H1 (cell line): Measurements from ENCODE around the gene AKIRIN1. TPM values are rescaled to one million over a fixed set of nuclear protein-coding genes. Genes with fewer than 3 reads are reported as not detected.

ENCODE experiments used
- EP300 ChIP-seq, 2 experiments: IDR thresholded peaks; 1 replicate in 1 of 2; 2 replicates in 1 of 2; pipeline ENCODE4 v1.6.1; 2011 to 2012; ENCODE audit warnings: low read depth in 2 of 2, low read length in 2 of 2, mild to moderate bottlenecking in 2 of 2, borderline replicate concordance in 1 of 2, inconsistent platforms in 1 of 2, moderate library complexity in 1 of 2
- PHF8 ChIP-seq: fragments of 200-600 bp; sonication (generic); conservative IDR thresholded peaks from 2 replicates; pipeline ENCODE4 v1.7.1; 2012; ENCODE audit warnings: low read depth, mild to moderate bottlenecking, inconsistent platforms, low read length, moderate library complexity
- polyA plus RNA-seq, 7 experiments: library from polyadenylated mRNA; depleted of rRNA in 3 of 7; stranded (reverse) in 5 of 7; unstranded in 2 of 7; fragments of >200 nt in 5 of 7; fragments of 200-250 nt in 2 of 7; gene quantifications; 1 replicate in 5 of 7; 2 replicates in 1 of 7; 4 replicates in 1 of 7; pipeline versions ENCODE4 v1.2.1 to v1.2.3, GENCODE V29; 2011 to 2013; ENCODE audit warnings: missing spikeins in 2 of 7, mixed read lengths in 2 of 7
- total RNA-seq: library from RNA; stranded (reverse); fragmentation: NEBNext Ultra II Directional; extraction: Animal tissue kit (Norgen Biotek cat#: 25700); gene quantifications from 2 replicates; pipeline ENCODE4 v1.2.1, GENCODE V29; 2021
- TF ChIP-seq, protein P1 (sequence below): IDR thresholded peaks from 2 replicates; pipeline ENCODE4 v1.6.1; 2011; ENCODE audit warnings: low read length, improper control_type of control experiment

AKIRIN1 gene
- total and polyA plus RNA-seq, 2 of the 8 experiments (the other 6 are each of a cell fraction or from before 2014, with no cell fraction given): 148 to 236 TPM

DNA sequence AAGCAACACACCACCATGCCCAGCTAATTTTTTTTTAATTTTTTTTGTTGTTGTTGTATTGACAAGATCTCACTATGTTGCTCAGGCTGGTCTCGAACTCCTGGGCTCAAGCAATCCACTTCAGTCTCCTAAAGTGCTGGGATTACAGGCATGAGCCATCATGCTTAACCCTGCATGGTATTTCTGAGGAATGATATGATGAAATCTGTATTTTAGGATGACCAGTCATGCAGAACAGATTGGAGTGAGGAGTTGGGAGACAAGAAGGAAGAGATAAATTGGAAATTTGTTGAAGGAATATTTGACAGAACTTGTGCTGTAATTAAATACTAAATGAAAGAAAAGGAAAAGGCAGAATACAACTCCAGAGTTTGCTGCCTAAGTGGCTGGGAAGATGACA lies 30.4 kb downstream of the AKIRIN1 start (continued):
- TF ChIP-seq EP300 (IDR thresholded peaks at IDR 0.05; ENCODE audit: borderline replicate concordance in 1 of 2, low read depth in 2 of 2, low read length in 2 of 2) (no peak), PHF8 (no peak)
- TF ChIP-seq, protein P1, sequence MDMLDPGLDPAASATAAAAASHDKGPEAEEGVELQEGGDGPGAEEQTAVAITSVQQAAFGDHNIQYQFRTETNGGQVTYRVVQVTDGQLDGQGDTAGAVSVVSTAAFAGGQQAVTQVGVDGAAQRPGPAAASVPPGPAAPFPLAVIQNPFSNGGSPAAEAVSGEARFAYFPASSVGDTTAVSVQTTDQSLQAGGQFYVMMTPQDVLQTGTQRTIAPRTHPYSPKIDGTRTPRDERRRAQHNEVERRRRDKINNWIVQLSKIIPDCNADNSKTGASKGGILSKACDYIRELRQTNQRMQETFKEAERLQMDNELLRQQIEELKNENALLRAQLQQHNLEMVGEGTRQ: no peak
